ENCODE measurements around the gene CUL4B. TPM values are rescaled to one million over a fixed set of nuclear protein-coding genes. Genes with fewer than 3 reads are reported as not detected.

The CUL4B gene
- total RNA-seq, 2 experiments from 2014 or later: 15.5 to 42.2 TPM

- intact Hi-C loops (cut with micrococcal nuclease; ENCODE audit: unreplicated experiment): no loop called here
- H3K4me2 ChIP-seq (ENCODE audit: low read length): no peak overlapping the region
- no TSS peak for BruUV-seq (replicated peaks)
- H3K9me2 ChIP-seq (ENCODE audit: insufficient read depth, low read length): no peaks in the 10 kb centered on the region
- no peak for DNase-seq (ENCODE audit: low spot score)
- no peak overlapping the region for H3K4me3 ChIP-seq (ENCODE audit: low read depth, low read length, poor library complexity, severe bottlenecking)
- no peaks in the 10 kb centered on the region for H3K9me3 ChIP-seq (ENCODE audit: low read length)
- H3K27ac ChIP-seq (ENCODE audit: low read depth, low read length, poor library complexity, severe bottlenecking): no peak overlapping the region
- TF ChIP-seq EZH2phosphoT487 (IDR thresholded peaks at IDR 0.05; ENCODE audit: borderline replicate concordance, low read depth, low read length): no peak
- no peaks in the 10 kb centered on the region for H3K36me3 ChIP-seq (ENCODE audit: insufficient read depth, low read length)
- H3K4me1 ChIP-seq (ENCODE audit: insufficient read depth, low read length, poor library complexity, severe bottlenecking): peaks cover 7% of the 10 kb centered on the region
- H2AFZ ChIP-seq (ENCODE audit: low read length): no peak overlapping the region
- POLR2A ChIA-PET: interaction anchor here (0.7 kb wide), 1 partner anchor 15 kb away, joined by 5 read pairs; no protein-coding TSS in a partner anchor
- CTCF ChIA-PET (ENCODE audit: unreplicated experiment): interaction anchor here (1.1 to 1.2 kb wide), 2 partner anchors 18 to 178 kb away, joined by 3 read pairs; partner anchors contain the start of gene LAMP2
- H3K79me2 ChIP-seq (ENCODE audit: insufficient read depth, low read depth, low read length): no peaks in the 10 kb centered on the region
- H4K20me1 ChIP-seq (ENCODE audit: insufficient read depth, low read length): no peaks in the 10 kb centered on the region
These were observed 74.0 kb downstream of the CUL4B start for GRCh38 chrX:120486786-120487185.

GRCh38 chrX:120485638-120486520 is 74.9 kb downstream of the CUL4B start:
- POLR2A ChIA-PET: interaction anchor here (0.7 to 0.9 kb wide), 3 partner anchors 17 to 273 kb away, joined by 3 to 5 read pairs (median 4); partner anchors contain the start of genes CUL4B and LAMP2
- CTCF ChIA-PET (ENCODE audit: unreplicated experiment): interaction anchor here (0.7 to 1.2 kb wide), 5 partner anchors 17 to 267 kb away, joined by 3 to 4 read pairs (median 3); partner anchors contain the start of gene LAMP2
- H3K4me2 ChIP-seq (ENCODE audit: low read length): peak overlapping the region; percentile 46; the same call in 1 of the 2 replicates
- H3K27ac ChIP-seq (ENCODE audit: low read depth, low read length, poor library complexity, severe bottlenecking): no peak overlapping the region
- peak overlapping the region; percentile 74 for H2AFZ ChIP-seq (ENCODE audit: low read length)
- H3K9me2 ChIP-seq (ENCODE audit: insufficient read depth, low read length): no peaks in the 10 kb centered on the region
- no peaks in the 10 kb centered on the region for H3K9me3 ChIP-seq (ENCODE audit: low read length)
- TSS peak; percentile 80 for BruUV-seq (replicated peaks)
- TF ChIP-seq EZH2phosphoT487 (IDR thresholded peaks at IDR 0.05; ENCODE audit: borderline replicate concordance, low read depth, low read length) (no peak), CTCF (conservative IDR thresholded peaks at IDR 0.05; ENCODE audit: low read length) (peak; percentile 69)
- H3K79me2 ChIP-seq (ENCODE audit: insufficient read depth, low read depth, low read length): no peaks in the 10 kb centered on the region
- no peaks in the 10 kb centered on the region for H4K20me1 ChIP-seq (ENCODE audit: insufficient read depth, low read length)
- H3K36me3 ChIP-seq (ENCODE audit: insufficient read depth, low read length): no peaks in the 10 kb centered on the region
- peaks cover 7% of the 10 kb centered on the region for H3K4me1 ChIP-seq (ENCODE audit: insufficient read depth, low read length, poor library complexity, severe bottlenecking)
- intact Hi-C loops (cut with micrococcal nuclease; ENCODE audit: unreplicated experiment): loop anchor here (1.0 kb wide), 1 partner anchor 17 kb away; the partner anchor contains the start of gene LAMP2
- peak; percentile 52 for DNase-seq (ENCODE audit: low spot score)
- no peak overlapping the region for H3K4me3 ChIP-seq (ENCODE audit: low read depth, low read length, poor library complexity, severe bottlenecking)

- POLR2A ChIA-PET: no interaction called here
- intact Hi-C loops (cut with micrococcal nuclease; ENCODE audit: unreplicated experiment): loop anchor here (1.0 kb wide), 1 partner anchor 16 kb away; the partner anchor contains the start of gene LAMP2
- BruUV-seq (replicated peaks): no TSS peak
These were observed 75.5 kb downstream of the CUL4B start for GRCh38 chrX:120485315-120485637.

More at GRCh38 chrX:120485315-120485637, 75.5 kb downstream of the CUL4B start:
- Histone ChIP-seq H2AFZ (ENCODE audit: low read length) (peak overlapping the region; percentile 74), H3K4me2 (ENCODE audit: low read length) (peak overlapping the region; percentile 46; the same call in 1 of the 2 replicates), H4K20me1 (ENCODE audit: insufficient read depth, low read length) (no peaks in the 10 kb centered on the region), H3K4me3 (ENCODE audit: low read depth, low read length, poor library complexity, severe bottlenecking) (no peak overlapping the region), H3K4me1 (ENCODE audit: insufficient read depth, low read length, poor library complexity, severe bottlenecking) (peaks cover 7% of the 10 kb centered on the region), H3K27ac (ENCODE audit: low read depth, low read length, poor library complexity, severe bottlenecking) (no peak overlapping the region), H3K9me2 (ENCODE audit: insufficient read depth, low read length) (no peaks in the 10 kb centered on the region), H3K79me2 (ENCODE audit: insufficient read depth, low read depth, low read length) (no peaks in the 10 kb centered on the region), H3K9me3 (ENCODE audit: low read length) (no peaks in the 10 kb centered on the region), H3K36me3 (ENCODE audit: insufficient read depth, low read length) (no peaks in the 10 kb centered on the region)
- CTCF ChIA-PET (ENCODE audit: unreplicated experiment): interaction anchor here (1.0 kb wide), 1 partner anchor 268 kb away, joined by 3 read pairs; no protein-coding TSS in a partner anchor
- TF ChIP-seq EZH2phosphoT487 (IDR thresholded peaks at IDR 0.05; ENCODE audit: borderline replicate concordance, low read depth, low read length) (no peak), CTCF (conservative IDR thresholded peaks at IDR 0.05; ENCODE audit: low read length) (no peak)
- no peak for DNase-seq (ENCODE audit: low spot score)
